Upper lobe of left lung (tissue), 4 donors: Measurements from ENCODE around the gene PIK3CA.

Experiments
- CTCF ChIP-seq, 6 experiments: fragments of 450-650 bp in 4 of 6; fragments of 200-600 bp in 2 of 6; sonication (generic) in 2 of 6; IDR thresholded peaks; one replicate each; pipeline ENCODE4 v1.5.1; 2016 to 2019; ENCODE audit warnings: antibody characterized with exemption in 6 of 6
- EP300 ChIP-seq, 4 donors: sonication (generic); formaldehyde crosslinking; IDR thresholded peaks; one replicate each; pipeline ENCODE4 v1.5.1; 2017; ENCODE audit warnings: antibody characterized with exemption in 4 of 4, control low read depth in 2 of 4
- POLR2A ChIP-seq, 4 donors: fragments of 450-650 bp; IDR thresholded peaks; one replicate each; pipeline ENCODE4 v1.5.1; 2016 to 2017; ENCODE audit warnings: antibody characterized with exemption in 4 of 4, mild to moderate bottlenecking in 2 of 4
- POLR2AphosphoS5 ChIP-seq, 2 donors: sonication (generic); formaldehyde crosslinking; IDR thresholded peaks; one replicate each; pipeline ENCODE4 v1.5.1; 2017; ENCODE audit warnings: antibody characterized with exemption in 2 of 2

- TF ChIP-seq CTCF (IDR thresholded peaks at IDR 0.05) (no peak), POLR2A (IDR thresholded peaks at IDR 0.05) (no peak), POLR2AphosphoS5 (IDR thresholded peaks at IDR 0.05) (no peak), EP300 (IDR thresholded peaks at IDR 0.05) (no peak)
These were observed 8.0 kb downstream of the PIK3CA start for GRCh38 chr3:179156170-179156569.
